HEK293 (cell line): ENCODE measurements around the gene CEBPB.
A peak's percentile ranks its signal among the peaks of the same experiment; 100 is the strongest.

Source experiments
- CTCF ChIA-PET: fragments of 350-600 bp; formaldehyde crosslinking; extraction: SDS; loops from one replicate; lab custom pipeline; 2021; ENCODE audit warnings: antibody characterized with exemption; lab: Yijun Ruan, JAX
- POLR2A ChIA-PET: fragments of 300-600 bp; formaldehyde crosslinking; extraction: SDS; loops from one replicate; lab custom pipeline; 2020; ENCODE audit warnings: antibody characterized with exemption, inconsistent platforms; lab: Yijun Ruan, JAX
- H3K27ac ChIP-seq: fragments of 200-500 bp; sonication (Bioruptor generic); 2 replicates; pipeline ENCODE4 v1.5.1; 2014; ENCODE audit warnings: low read depth, low read length, control low read depth, inconsistent platforms; ENCODE audit errors: extremely low read depth
- H3K36me3 ChIP-seq, 2 experiments: fragments of 200-500 bp in 1 of 2; sonication (Bioruptor generic) in 1 of 2; 1 replicate in 1 of 2; 2 replicates in 1 of 2; pipeline ENCODE4 v1.5.1; 2014 to 2017; ENCODE audit warnings: inconsistent platforms in 2 of 2, low read length in 2 of 2; ENCODE audit not compliant: control insufficient read depth in 2 of 2, insufficient read depth in 1 of 2
- H3K4me1 ChIP-seq: fragments of 200-500 bp; sonication (Bioruptor generic); 2 replicates; pipeline ENCODE4 v1.5.1; 2014; ENCODE audit warnings: mild to moderate bottlenecking, low read length, inconsistent platforms; ENCODE audit not compliant: control insufficient read depth, insufficient read depth
- H3K4me3 ChIP-seq: 2 replicates; pipeline ENCODE4 v1.5.1; 2011; ENCODE audit warnings: low read depth, mild to moderate bottlenecking, control low read depth, low read length, moderate library complexity
- H3K9me3 ChIP-seq: fragments of 200-500 bp; sonication (Bioruptor generic); 2 replicates; pipeline ENCODE4 v1.5.1; 2014; ENCODE audit warnings: low read depth, low read length, inconsistent platforms; ENCODE audit not compliant: control insufficient read depth, insufficient read depth
- KLF8 ChIP-seq: fragments of 450-650 bp; formaldehyde crosslinking; IDR thresholded peaks from 2 replicates; pipeline ENCODE4 v1.5.1; 2016; ENCODE audit warnings: missing biosample characterization, missing genetic modification characterization
- KLF9 ChIP-seq: fragments of 450-650 bp; formaldehyde crosslinking; IDR thresholded peaks from 2 replicates; pipeline ENCODE4 v1.5.1; 2016; ENCODE audit warnings: missing biosample characterization, missing genetic modification characterization, low read depth
- SCRT2 ChIP-seq: fragments of 450-650 bp; formaldehyde crosslinking; IDR thresholded peaks from 2 replicates; pipeline ENCODE4 v1.5.1; 2016; ENCODE audit warnings: missing biosample characterization, missing genetic modification characterization
- SP2 ChIP-seq: fragments of 450-650 bp; formaldehyde crosslinking; IDR thresholded peaks from 2 replicates; pipeline ENCODE4 v1.5.1; 2016; ENCODE audit warnings: missing biosample characterization, missing genetic modification characterization
- SP3 ChIP-seq: fragments of 450-650 bp; formaldehyde crosslinking; IDR thresholded peaks from 2 replicates; pipeline ENCODE4 v1.5.1; 2016; ENCODE audit warnings: missing biosample characterization, missing genetic modification characterization
- YY2 ChIP-seq: fragments of 450-650 bp; formaldehyde crosslinking; IDR thresholded peaks from 2 replicates; pipeline ENCODE4 v1.5.1; 2016; ENCODE audit warnings: missing biosample characterization, missing genetic modification characterization
- ZBTB8A ChIP-seq: fragments of 450-650 bp; formaldehyde crosslinking; IDR thresholded peaks from 2 replicates; pipeline ENCODE4 v1.5.1; 2016; ENCODE audit warnings: missing biosample characterization, missing genetic modification characterization
- ZFHX2 ChIP-seq: fragments of 450-650 bp; formaldehyde crosslinking; conservative IDR thresholded peaks from 2 replicates; pipeline ENCODE4 v1.5.1; 2016; ENCODE audit warnings: missing biosample characterization, missing genetic modification characterization
- ZFP41 ChIP-seq: fragments of 450-650 bp; formaldehyde crosslinking; IDR thresholded peaks from 2 replicates; pipeline ENCODE4 v1.5.1; 2016; ENCODE audit warnings: missing biosample characterization, missing genetic modification characterization, borderline replicate concordance
- ZIC2 ChIP-seq: fragments of 450-650 bp; formaldehyde crosslinking; IDR thresholded peaks from 2 replicates; pipeline ENCODE4 v1.5.1; 2016; ENCODE audit warnings: missing biosample characterization, missing genetic modification characterization
- ZNF112 ChIP-seq: fragments of 450-650 bp; formaldehyde crosslinking; IDR thresholded peaks from 2 replicates; pipeline ENCODE4 v1.5.0; 2017; ENCODE audit warnings: missing biosample characterization, missing genetic modification characterization
- ZNF132 ChIP-seq: fragments of 450-650 bp; formaldehyde crosslinking; IDR thresholded peaks from 2 replicates; pipeline ENCODE4 v1.5.1; 2017; ENCODE audit warnings: missing biosample characterization, missing genetic modification characterization, borderline replicate concordance
- ZNF214 ChIP-seq: fragments of 450-650 bp; formaldehyde crosslinking; IDR thresholded peaks from 2 replicates; pipeline ENCODE4 v1.5.1; 2017; ENCODE audit warnings: missing biosample characterization, mild to moderate bottlenecking, missing genetic modification characterization, borderline replicate concordance
- ZNF24 ChIP-seq: fragments of 450-650 bp; formaldehyde crosslinking; IDR thresholded peaks from 2 replicates; pipeline ENCODE4 v1.5.1; 2016; ENCODE audit warnings: missing biosample characterization, missing genetic modification characterization
- ZNF248 ChIP-seq: fragments of 450-650 bp; formaldehyde crosslinking; IDR thresholded peaks from 2 replicates; pipeline ENCODE4 v1.5.1; 2017; ENCODE audit warnings: missing biosample characterization, missing genetic modification characterization
- ZNF473 ChIP-seq: fragments of 450-650 bp; formaldehyde crosslinking; IDR thresholded peaks from 2 replicates; pipeline ENCODE4 v1.5.1; 2017; ENCODE audit warnings: missing biosample characterization, missing genetic modification characterization
- ZNF610 ChIP-seq: fragments of 450-650 bp; formaldehyde crosslinking; IDR thresholded peaks from 2 replicates; pipeline ENCODE4 v1.5.1; 2016; ENCODE audit warnings: missing biosample characterization, missing genetic modification characterization, borderline replicate concordance
- ZNF664 ChIP-seq: fragments of 450-650 bp; formaldehyde crosslinking; IDR thresholded peaks from 2 replicates; pipeline ENCODE4 v1.5.1; 2016; ENCODE audit warnings: missing biosample characterization, missing genetic modification characterization
- ZNF677 ChIP-seq: fragments of 450-650 bp; IDR thresholded peaks from 2 replicates; pipeline ENCODE4 v1.5.0; 2018; ENCODE audit warnings: missing biosample characterization, mild to moderate bottlenecking, missing genetic modification characterization, moderate library complexity
- ZNF76 ChIP-seq: fragments of 450-650 bp; formaldehyde crosslinking; IDR thresholded peaks from 2 replicates; pipeline ENCODE4; 2016; ENCODE audit warnings: low read depth, missing biosample characterization, missing genetic modification characterization, borderline replicate concordance
- ZNF768 ChIP-seq: fragments of 450-650 bp; formaldehyde crosslinking; IDR thresholded peaks from 2 replicates; pipeline ENCODE4 v1.5.1; 2018; ENCODE audit warnings: missing biosample characterization, mild to moderate bottlenecking, missing genetic modification characterization
- ZNF837 ChIP-seq: fragments of 450-650 bp; formaldehyde crosslinking; IDR thresholded peaks from 2 replicates; pipeline ENCODE4 v1.5.1; 2016; ENCODE audit warnings: missing biosample characterization, missing genetic modification characterization
- TF ChIP-seq, protein P1 (sequence below): fragments of 450-650 bp; formaldehyde crosslinking; IDR thresholded peaks from 2 replicates; pipeline ENCODE4 v1.5.1; 2016; ENCODE audit warnings: missing biosample characterization, missing genetic modification characterization
- TF ChIP-seq, protein P2 (sequence below): fragments of 450-650 bp; formaldehyde crosslinking; IDR thresholded peaks from 2 replicates; pipeline ENCODE4 v1.5.1; 2017; ENCODE audit warnings: missing biosample characterization, missing genetic modification characterization
- TF ChIP-seq, protein P3 (sequence below): fragments of 450-650 bp; formaldehyde crosslinking; IDR thresholded peaks from 2 replicates; pipeline ENCODE4 v1.5.1; 2016; ENCODE audit warnings: missing biosample characterization, missing genetic modification characterization

Gene CEBPB

DNA sequence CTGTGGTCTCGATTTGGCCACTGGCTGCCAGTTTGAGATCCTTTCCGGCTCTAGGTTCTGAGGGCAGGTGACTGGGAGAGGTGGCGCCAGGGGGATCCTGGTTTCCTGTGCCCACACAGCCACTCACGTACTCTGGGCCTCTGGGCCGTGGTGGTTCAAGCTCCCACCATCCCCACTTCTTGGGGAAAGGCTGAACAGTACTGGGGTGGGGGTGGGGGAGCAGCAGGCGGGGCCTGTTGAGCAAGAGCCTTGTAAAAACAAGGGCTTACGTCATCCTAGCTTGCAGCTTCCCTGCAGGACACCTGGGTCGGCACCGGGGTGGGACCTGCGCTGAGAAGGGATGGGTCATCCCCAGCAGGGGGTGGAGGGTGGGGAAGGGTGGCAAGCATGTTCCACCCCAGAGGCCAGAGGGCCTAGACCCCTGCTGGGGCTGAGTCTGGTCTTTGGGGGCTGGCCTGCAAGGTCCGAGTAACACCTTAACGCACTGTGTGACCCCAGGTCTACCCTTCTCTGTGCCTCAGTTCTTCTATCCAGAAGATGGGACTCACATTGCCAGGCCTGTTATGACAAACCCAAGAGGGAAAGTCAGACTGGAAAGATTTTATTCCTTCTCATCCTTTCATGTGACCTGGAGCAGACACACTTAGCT is 3.1 kb upstream of the CEBPB start (continued):
- no peak for TF ChIP-seq ZNF76 (tag by site-specific recombination)
- TF ChIP-seq ZNF677 (tag by site-specific recombination): no peak
- TF ChIP-seq, protein P1, sequence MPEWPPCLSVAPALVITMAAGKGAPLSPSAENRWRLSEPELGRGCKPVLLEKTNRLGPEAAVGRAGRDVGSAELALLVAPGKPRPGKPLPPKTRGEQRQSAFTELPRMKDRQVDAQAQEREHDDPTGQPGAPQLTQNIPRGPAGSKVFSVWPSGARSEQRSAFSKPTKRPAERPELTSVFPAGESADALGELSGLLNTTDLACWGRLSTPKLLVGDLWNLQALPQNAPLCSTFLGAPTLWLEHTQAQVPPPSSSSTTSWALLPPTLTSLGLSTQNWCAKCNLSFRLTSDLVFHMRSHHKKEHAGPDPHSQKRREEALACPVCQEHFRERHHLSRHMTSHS: no peak
- no peak for TF ChIP-seq ZNF473 (tag by site-specific recombination)
- TF ChIP-seq, protein P2, sequence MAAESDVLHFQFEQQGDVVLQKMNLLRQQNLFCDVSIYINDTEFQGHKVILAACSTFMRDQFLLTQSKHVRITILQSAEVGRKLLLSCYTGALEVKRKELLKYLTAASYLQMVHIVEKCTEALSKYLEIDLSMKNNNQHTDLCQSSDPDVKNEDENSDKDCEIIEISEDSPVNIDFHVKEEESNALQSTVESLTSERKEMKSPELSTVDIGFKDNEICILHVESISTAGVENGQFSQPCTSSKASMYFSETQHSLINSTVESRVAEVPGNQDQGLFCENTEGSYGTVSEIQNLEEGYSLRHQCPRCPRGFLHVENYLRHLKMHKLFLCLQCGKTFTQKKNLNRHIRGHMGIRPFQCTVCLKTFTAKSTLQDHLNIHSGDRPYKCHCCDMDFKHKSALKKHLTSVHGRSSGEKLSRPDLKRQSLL (tag by site-specific recombination): peak; percentile 56; the same call in 1 of the 2 replicates
- TF ChIP-seq ZNF248 (tag by site-specific recombination): no peak
- no peak for TF ChIP-seq ZNF132
- TF ChIP-seq ZNF214: no peak
- TF ChIP-seq SCRT2 (tag by site-specific recombination): peak; percentile 78
- no peak for TF ChIP-seq KLF9 (tag by site-specific recombination)
- TF ChIP-seq ZFHX2: no peak

DNA sequence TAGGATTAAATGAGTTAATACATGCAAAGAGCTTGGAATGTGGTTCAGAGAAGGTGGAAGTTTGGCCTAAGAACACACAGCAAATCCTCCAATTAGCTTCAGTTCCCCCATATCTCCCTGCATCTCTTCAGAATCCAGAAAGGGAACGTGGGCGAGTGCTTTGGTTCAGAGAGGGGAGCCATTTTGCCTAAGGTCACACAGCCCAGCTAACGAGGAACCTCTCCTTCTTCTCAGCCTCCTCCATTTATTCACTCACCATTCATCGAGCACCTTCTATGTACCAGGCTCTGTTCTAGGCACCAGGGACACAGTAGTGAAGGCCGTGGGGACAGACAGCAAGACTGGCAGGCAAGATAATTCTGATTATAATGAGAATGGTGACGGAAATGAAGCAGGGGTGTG is 2.3 kb upstream of the CEBPB start:
- TF ChIP-seq KLF8 (tag by site-specific recombination) (0 out of 2 replicates have a peak, but pooled peaks have one; percentile 28), ZNF24 (tag by site-specific recombination) (0 out of 2 replicates have a peak, but pooled peaks have one; percentile 27), ZNF768 (tag by site-specific recombination) (peak; percentile 87; the same call in 1 of the 2 replicates), YY2 (no peak), ZNF664 (peak; percentile 99), ZNF112 (no peak)
- TF ChIP-seq, protein P3, sequence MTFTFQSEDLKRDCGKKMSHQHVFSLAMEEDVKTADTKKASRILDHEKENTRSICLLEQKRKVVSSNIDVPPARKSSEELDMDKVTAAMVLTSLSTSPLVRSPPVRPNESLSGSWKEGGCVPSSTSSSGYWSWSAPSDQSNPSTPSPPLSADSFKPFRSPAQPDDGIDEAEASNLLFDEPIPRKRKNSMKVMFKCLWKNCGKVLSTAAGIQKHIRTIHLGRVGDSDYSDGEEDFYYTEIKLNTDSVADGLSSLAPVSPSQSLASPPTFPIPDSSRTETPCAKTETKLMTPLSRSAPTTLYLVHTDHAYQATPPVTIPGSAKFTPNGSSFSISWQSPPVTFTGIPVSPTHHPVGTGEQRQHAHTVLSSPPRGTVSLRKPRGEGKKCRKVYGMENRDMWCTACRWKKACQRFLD (tag by site-specific recombination): no peak
- TF ChIP-seq, all 188 proteins: peak for 4
- Histone ChIP-seq H3K4me3 (no peak overlapping the region), H3K9me3 (no peaks in the 10 kb centered on the region), H3K4me1 (peaks cover 10% of the 10 kb centered on the region), H3K27ac (no peak overlapping the region), H3K36me3 (no peaks in the 10 kb centered on the region)
- ChIA-PET CTCF (interaction anchor here (0.6 to 6.8 kb wide), 16 partner anchors 9 to 558 kb away, joined by 3 to 106 read pairs (median 3); no protein-coding TSS in a partner anchor), POLR2A (interaction anchor here (2.0 kb wide), 1 partner anchor 276 kb away, joined by 7 read pairs; no protein-coding TSS in a partner anchor)

DNA sequence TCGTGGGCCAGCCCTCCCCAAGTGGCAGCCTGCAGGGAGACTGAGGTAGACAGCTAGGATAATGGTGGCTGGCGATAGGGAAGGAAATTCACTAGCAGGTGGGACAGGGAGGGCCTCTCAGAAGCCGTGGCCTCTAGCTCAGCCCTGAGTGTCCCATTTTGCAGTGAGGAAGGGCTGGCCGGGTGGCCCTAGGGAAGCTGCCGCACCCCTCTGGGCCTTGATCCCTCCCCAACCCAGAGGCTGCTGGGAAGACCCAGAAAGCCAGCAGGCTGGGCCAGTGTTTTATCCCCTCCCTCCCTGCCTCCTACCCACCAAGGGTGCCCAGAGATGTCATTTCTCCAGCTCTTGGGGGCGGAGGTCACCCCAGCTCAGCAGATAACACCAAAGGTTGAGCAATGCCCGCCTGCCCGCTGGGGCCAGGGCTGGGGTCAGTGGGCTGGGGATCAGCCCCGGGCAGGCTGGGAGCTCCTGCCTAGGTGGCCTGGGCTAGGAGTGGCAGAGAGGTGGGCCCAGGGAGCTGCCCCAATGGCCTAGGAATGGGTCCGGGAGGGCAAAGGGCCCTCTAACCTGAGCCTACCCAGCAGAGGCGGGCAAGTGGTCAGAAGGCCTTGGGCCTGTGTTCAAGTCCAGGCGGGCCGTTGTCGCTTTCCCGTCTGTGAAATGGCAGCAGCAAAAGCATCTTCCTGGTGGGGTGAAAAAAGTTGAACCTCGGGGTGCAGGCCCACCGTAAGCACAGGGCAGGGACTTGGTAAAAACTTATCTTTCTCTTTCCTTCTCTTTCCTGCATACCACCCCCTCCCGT is 1.6 kb upstream of the CEBPB start:
- ChIA-PET POLR2A (interaction anchor here (2.0 kb wide), 1 partner anchor 275 kb away, joined by 7 read pairs; no protein-coding TSS in a partner anchor), CTCF (interaction anchor here (0.5 to 6.8 kb wide), 12 partner anchors 10 to 558 kb away, joined by 3 to 106 read pairs (median 4); no protein-coding TSS in a partner anchor)
- Histone ChIP-seq H3K27ac (no peak overlapping the region), H3K9me3 (no peaks in the 10 kb centered on the region), H3K4me1 (peaks cover 10% of the 10 kb centered on the region), H3K4me3 (no peak overlapping the region), H3K36me3 (peaks cover 0 to 3% of the 10 kb centered on the region in 2 experiments; a peak in 1 of 3 replicates)
- peak; percentile 46 for TF ChIP-seq SP2 (tag by site-specific recombination)
- TF ChIP-seq ZNF610 (tag by site-specific recombination): no peak
- 0 out of 2 replicates have a peak, but pooled peaks have one; percentile 18 for TF ChIP-seq SP3
- 0 out of 2 replicates have a peak, but pooled peaks have one; percentile 11 for TF ChIP-seq ZBTB8A
- 0 out of 2 replicates have a peak, but pooled peaks have one; percentile 20 for TF ChIP-seq ZNF76 (tag by site-specific recombination)
- peak; percentile 55 for TF ChIP-seq ZIC2 (tag by site-specific recombination)
- TF ChIP-seq ZFP41: no peak
- TF ChIP-seq ZNF837 (tag by site-specific recombination): no peak
